Natural killer cell treated with Interleukin-12 subunit alpha and Interleukin-12 subunit beta and Interleukin-15 and Interleukin-18, amount 100 ng/mL, for 72 hours (primary cell): Measurements from ENCODE around the gene SLC15A3. TPM values are rescaled to one million over a fixed set of nuclear protein-coding genes. Genes with fewer than 3 reads are reported as not detected.

Experiments
- ATAC-seq, 2 donors: fragments of 150-1000 bp; cut with Tn5 transposase in 1 of 2; sonication (Bioruptor Pico), chemical (Tn5 transposase) in 1 of 2; 2 replicates each; pipeline ENCODE4 v1.10.0; 2021
- DNase-seq: peaks from one replicate; pipeline ENCODE4 v3.0.0; 2022; ENCODE audit warnings: low spot score
- H3K27ac Mint-ChIP-seq, 2 donors: 1 replicate in 1 of 2; 2 replicates in 1 of 2; pipeline ENCODE4 v1.8.0; 2022; ENCODE audit warnings: mixed read lengths in 2 of 2, mild to moderate bottlenecking in 1 of 2, moderate library complexity in 1 of 2
- H3K27me3 Mint-ChIP-seq, 2 donors: 1 replicate in 1 of 2; 2 replicates in 1 of 2; pipeline ENCODE4 v1.8.0; 2022; ENCODE audit warnings: mixed read lengths in 2 of 2
- H3K36me3 Mint-ChIP-seq: one replicate; pipeline ENCODE4 v1.8.0; 2022; ENCODE audit warnings: mixed read lengths
- H3K4me1 Mint-ChIP-seq, 2 donors: 1 replicate in 1 of 2; 2 replicates in 1 of 2; pipeline ENCODE4 v1.8.0; 2022; ENCODE audit warnings: low read depth in 2 of 2, mixed read lengths in 2 of 2, mild to moderate bottlenecking in 1 of 2
- H3K4me3 Mint-ChIP-seq: one replicate; pipeline ENCODE4 v1.8.0; 2022; ENCODE audit warnings: mixed read lengths
- H3K9me3 Mint-ChIP-seq: 2 replicates; pipeline ENCODE4 v1.8.0; 2022; ENCODE audit warnings: mixed read lengths
- total RNA-seq, 2 donors: library from RNA; stranded (reverse); gene quantifications; one replicate each; pipeline ENCODE4 v1.2.3, GENCODE V29; 2022

The SLC15A3 gene
- total RNA-seq, 2 donors from 2014 or later, result 1.2 to 5.0 TPM

- no peak for ATAC-seq
- H3K27ac Mint-ChIP-seq, result no peak overlapping the region
- H3K4me3 Mint-ChIP-seq, result no peak overlapping the region
- no peak for DNase-seq
- no peaks in the 10 kb centered on the region for H3K4me1 Mint-ChIP-seq
- H3K27me3 Mint-ChIP-seq, result peaks cover 0 to 4% of the 10 kb centered on the region in 2 donors
- no peaks in the 10 kb centered on the region for H3K36me3 Mint-ChIP-seq
- no peaks in the 10 kb centered on the region for H3K9me3 Mint-ChIP-seq
Observed at GRCh38 chr11:60936467-60937143, 15.4 kb downstream of the SLC15A3 start.

- H3K9me3 Mint-ChIP-seq, result no peaks in the 10 kb centered on the region
- peaks cover 0 to 6% of the 10 kb centered on the region in 2 donors for H3K27me3 Mint-ChIP-seq
- H3K27ac Mint-ChIP-seq, result no peak overlapping the region
- ATAC-seq, result peak; percentile 5 to 20
- no peaks in the 10 kb centered on the region for H3K4me1 Mint-ChIP-seq
- H3K4me3 Mint-ChIP-seq, result no peak overlapping the region
- H3K36me3 Mint-ChIP-seq, result no peaks in the 10 kb centered on the region
- DNase-seq, result no peak
Observed at GRCh38 chr11:60935676-60936442, 16.1 kb downstream of the SLC15A3 start.

- H3K27me3 Mint-ChIP-seq, result peaks cover 2 to 6% of the 10 kb centered on the region in 2 donors
- ATAC-seq, result no peak
- no peak for DNase-seq
- no peaks in the 10 kb centered on the region for H3K36me3 Mint-ChIP-seq
- no peak overlapping the region for H3K4me3 Mint-ChIP-seq
- no peaks in the 10 kb centered on the region for H3K4me1 Mint-ChIP-seq
- no peaks in the 10 kb centered on the region for H3K9me3 Mint-ChIP-seq
- H3K27ac Mint-ChIP-seq, result no peak overlapping the region
Observed at GRCh38 chr11:60934790-60935605, 17.0 kb downstream of the SLC15A3 start.

- H3K4me1 Mint-ChIP-seq, result no peaks in the 10 kb centered on the region
- DNase-seq (no peak), ATAC-seq (no peak)
- H3K4me3 Mint-ChIP-seq, result no peak overlapping the region
- H3K27ac Mint-ChIP-seq, result no peak overlapping the region
- no peaks in the 10 kb centered on the region for H3K9me3 Mint-ChIP-seq
- no peaks in the 10 kb centered on the region for H3K36me3 Mint-ChIP-seq
- peaks cover 8 to 10% of the 10 kb centered on the region in 2 donors for H3K27me3 Mint-ChIP-seq
Observed at GRCh38 chr11:60934124-60934789, 17.7 kb downstream of the SLC15A3 start.

- no peak overlapping the region for H3K27ac Mint-ChIP-seq
- H3K36me3 Mint-ChIP-seq, result no peaks in the 10 kb centered on the region
- no peaks in the 10 kb centered on the region for H3K9me3 Mint-ChIP-seq
- DNase-seq (no peak), ATAC-seq (no peak)
- H3K27me3 Mint-ChIP-seq, result peaks cover 8 to 10% of the 10 kb centered on the region in 2 donors
- no peak overlapping the region for H3K4me3 Mint-ChIP-seq
- H3K4me1 Mint-ChIP-seq, result no peaks in the 10 kb centered on the region
Observed at GRCh38 chr11:60933416-60934123, 18.4 kb downstream of the SLC15A3 start.

- no peak overlapping the region for H3K4me3 Mint-ChIP-seq
- ATAC-seq (no peak), DNase-seq (no peak)
- no peaks in the 10 kb centered on the region for H3K9me3 Mint-ChIP-seq
- H3K4me1 Mint-ChIP-seq, result no peaks in the 10 kb centered on the region
- no peaks in the 10 kb centered on the region for H3K36me3 Mint-ChIP-seq
- peaks cover 7 to 8% of the 10 kb centered on the region in 2 donors for H3K27me3 Mint-ChIP-seq
- H3K27ac Mint-ChIP-seq, result no peak overlapping the region
Observed at GRCh38 chr11:60932605-60933356, 19.2 kb downstream of the SLC15A3 start.

GRCh38 chr11:60931917-60932316 lies 20.1 kb downstream of the SLC15A3 start:
- Mint-ChIP-seq H3K4me1 (no peaks in the 10 kb centered on the region), H3K27ac (no peak overlapping the region), H3K36me3 (no peaks in the 10 kb centered on the region), H3K4me3 (no peak overlapping the region), H3K27me3 (peaks cover 8 to 9% of the 10 kb centered on the region in 2 donors), H3K9me3 (no peaks in the 10 kb centered on the region)
- no peak for ATAC-seq
- no peak for DNase-seq

GRCh38 chr11:60930394-60930793 lies 21.6 kb downstream of the SLC15A3 start:
- H3K4me3 Mint-ChIP-seq, result no peak overlapping the region

GRCh38 chr11:60929764-60930163 lies 22.2 kb downstream of the SLC15A3 start:
- Mint-ChIP-seq H3K4me1 (peaks cover 4 to 8% of the 10 kb centered on the region in 2 donors), H3K27ac (peak overlapping the region in 1 of 2 donors; percentile 46), H3K27me3 (peaks cover 12 to 16% of the 10 kb centered on the region in 2 donors), H3K9me3 (no peaks in the 10 kb centered on the region), H3K4me3 (no peak overlapping the region), H3K36me3 (no peaks in the 10 kb centered on the region)
- DNase-seq (no peak), ATAC-seq (no peak)

More at GRCh38 chr11:60930394-60930793, 21.6 kb downstream of the SLC15A3 start:
- H3K4me1 Mint-ChIP-seq, result peaks cover under 1 to 5% of the 10 kb centered on the region in 2 donors
- no peak overlapping the region for H3K27ac Mint-ChIP-seq
- no peaks in the 10 kb centered on the region for H3K36me3 Mint-ChIP-seq
- H3K27me3 Mint-ChIP-seq, result peaks cover 9 to 14% of the 10 kb centered on the region in 2 donors
- DNase-seq (no peak), ATAC-seq (no peak)
- H3K9me3 Mint-ChIP-seq, result no peaks in the 10 kb centered on the region

GRCh38 chr11:60928563-60929001 lies 23.4 kb downstream of the SLC15A3 start:
- no peaks in the 10 kb centered on the region for H3K36me3 Mint-ChIP-seq

GRCh38 chr11:60927600-60927999 lies 24.4 kb downstream of the SLC15A3 start:
- peaks cover under 1% of the 10 kb centered on the region for H3K36me3 Mint-ChIP-seq
- peaks cover 4 to 11% of the 10 kb centered on the region in 2 donors for H3K4me1 Mint-ChIP-seq
- H3K4me3 Mint-ChIP-seq, result no peak overlapping the region
- no peak overlapping the region for H3K27ac Mint-ChIP-seq
- peaks cover 12 to 17% of the 10 kb centered on the region in 2 donors for H3K27me3 Mint-ChIP-seq
- no peaks in the 10 kb centered on the region for H3K9me3 Mint-ChIP-seq
- DNase-seq, result no peak
- ATAC-seq, result no peak

More at GRCh38 chr11:60928563-60929001, 23.4 kb downstream of the SLC15A3 start:
- H3K9me3 Mint-ChIP-seq, result no peaks in the 10 kb centered on the region
- peaks cover 12 to 16% of the 10 kb centered on the region in 2 donors for H3K27me3 Mint-ChIP-seq
- H3K4me1 Mint-ChIP-seq, result peaks cover 4 to 8% of the 10 kb centered on the region in 2 donors
- no peak for ATAC-seq
- DNase-seq, result no peak
- no peak overlapping the region for H3K27ac Mint-ChIP-seq
- H3K4me3 Mint-ChIP-seq, result no peak overlapping the region

GRCh38 chr11:60927061-60927592 lies 24.8 kb downstream of the SLC15A3 start:
- Mint-ChIP-seq H3K36me3 (peaks cover 6% of the 10 kb centered on the region), H3K27me3 (peaks cover 12 to 22% of the 10 kb centered on the region in 2 donors), H3K27ac (no peak overlapping the region), H3K4me3 (no peak overlapping the region), H3K4me1 (peaks cover 4 to 15% of the 10 kb centered on the region in 2 donors), H3K9me3 (no peaks in the 10 kb centered on the region)
- ATAC-seq (no peak), DNase-seq (no peak)
